ENCODE results near the gene CNP.

DNA sequence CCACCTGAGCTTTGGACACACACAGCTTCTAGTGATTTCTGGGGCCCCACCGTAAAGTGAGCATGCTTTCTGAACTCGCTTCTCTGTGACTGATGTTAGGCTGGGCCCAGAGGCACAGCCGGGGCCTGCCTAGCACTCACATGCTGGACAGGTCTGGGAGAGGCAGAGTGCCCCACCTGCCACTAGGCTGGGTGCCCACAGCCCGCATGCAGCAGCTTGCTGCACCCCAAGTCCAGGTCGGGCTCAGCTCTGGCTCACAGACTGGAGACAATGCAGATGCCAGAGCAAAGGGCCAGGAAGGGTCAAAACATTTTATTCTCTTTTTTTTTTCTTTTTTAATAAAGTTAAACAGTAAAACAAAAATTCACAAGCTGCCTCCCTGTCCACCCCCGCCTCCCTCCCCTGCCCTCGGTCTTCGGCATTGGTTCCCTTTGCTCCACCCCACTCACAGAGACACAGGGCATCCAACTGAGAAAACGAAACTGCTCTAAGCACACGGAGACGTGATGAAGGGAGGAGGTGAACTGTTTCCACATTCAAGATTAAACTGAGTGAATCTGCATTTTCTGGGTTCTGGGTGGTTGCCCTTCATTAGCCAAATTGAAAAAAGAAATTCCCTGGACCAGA, 9.7 kb downstream of the CNP start:
- TF ChIP-seq POU2F2 (IDR thresholded peaks at IDR 0.05; ENCODE audit: low read depth, low read length) (no peak), POLR2A (IDR thresholded peaks at IDR 0.05; ENCODE audit: low read depth, low read length) (no peak), POLR2AphosphoS5 (IDR thresholded peaks at IDR 0.05; ENCODE audit: low read depth, low read length) (no peak), TAF1 (IDR thresholded peaks at IDR 0.05; ENCODE audit: low read depth, low read length) (no peak), SPI1 (IDR thresholded peaks at IDR 0.05; ENCODE audit: low read depth, low read length) (no peak), PAX5 (IDR thresholded peaks at IDR 0.05; ENCODE audit: insufficient read depth, low read length, severe bottlenecking) (no peak)
